Mammary epithelial cell (primary cell): ENCODE results near the gene HRCT1.

ENCODE experiments used
- CTCF ChIP-seq, 2 donors: IDR thresholded peaks in 1 of 2; conservative IDR thresholded peaks in 1 of 2; 2 replicates each; pipeline ENCODE4 v1.5.1; 2011 to 2012; ENCODE audit warnings: inconsistent platforms in 2 of 2, low read length in 2 of 2, mild to moderate bottlenecking in 2 of 2, control low read depth in 1 of 2, low read depth in 1 of 2; ENCODE audit not compliant: insufficient read depth in 1 of 2; ENCODE audit errors: extremely low read depth in 1 of 2
- EZH2 ChIP-seq: IDR thresholded peaks from 2 replicates; pipeline ENCODE4 v1.6.1; 2012; ENCODE audit warnings: low read length, inconsistent platforms, borderline replicate concordance

- no peak for TF ChIP-seq CTCF (conservative IDR thresholded peaks at IDR 0.05 in 1 of 2, IDR thresholded peaks at IDR 0.05 in 1 of 2; ENCODE audit: extremely low read depth in 1 of 2, insufficient read depth in 1 of 2, low read depth in 1 of 2, low read length in 2 of 2)
- TF ChIP-seq EZH2, result no peak
Observed at GRCh38 chr9:35863583-35863982, 42.4 kb upstream of the HRCT1 start.
